Transverse colon (tissue), 4 donors: ENCODE data around the gene CATSPER1. TPM values are rescaled to one million over a fixed set of nuclear protein-coding genes. Genes with fewer than 3 reads are reported as not detected.

Experiments used
- DNase-seq: peaks from one replicate; pipeline ENCODE4 v3.0.0-alpha.2; 2019
- H3K27ac ChIP-seq, 4 donors: fragments of 200-600 bp; sonication (generic); 2 replicates each; pipeline ENCODE4 v1.5.1; 2016 to 2018; ENCODE audit warnings: inconsistent platforms in 4 of 4
- H3K27me3 ChIP-seq: fragments of 200-600 bp; sonication (generic); 2 replicates; pipeline ENCODE4 v1.5.1; 2017; ENCODE audit warnings: inconsistent platforms
- H3K36me3 ChIP-seq, 4 donors: fragments of 200-600 bp; sonication (generic); 2 replicates each; pipeline ENCODE4 v1.5.1; 2017 to 2019; ENCODE audit warnings: inconsistent platforms in 4 of 4
- H3K4me1 ChIP-seq, 4 donors: fragments of 200-600 bp; sonication (generic); 2 replicates each; pipeline ENCODE4 v1.5.1; 2017 to 2020; ENCODE audit warnings: inconsistent platforms in 4 of 4
- H3K4me3 ChIP-seq, 4 donors: fragments of 200-600 bp; sonication (generic); 1 replicate in 1 of 4; 2 replicates in 3 of 4; pipeline versions ENCODE4 v1.5.1 to v1.6.1; 2017 to 2019; ENCODE audit warnings: inconsistent platforms in 4 of 4
- H3K9me3 ChIP-seq, 2 donors: fragments of 200-600 bp; sonication (generic); 2 replicates each; pipeline ENCODE4 v1.5.1; 2017 to 2019; ENCODE audit warnings: inconsistent platforms in 2 of 2
- EP300 ChIP-seq: sonication (generic); formaldehyde crosslinking; IDR thresholded peaks from one replicate; pipeline ENCODE4 v1.6.1; 2017; ENCODE audit warnings: antibody characterized with exemption, low read depth
- POLR2A ChIP-seq: fragments of 450-650 bp; IDR thresholded peaks from one replicate; pipeline ENCODE4 v1.6.1; 2016; ENCODE audit warnings: antibody characterized with exemption, mild to moderate bottlenecking, moderate library complexity
- POLR2AphosphoS5 ChIP-seq, 3 donors: sonication (generic); formaldehyde crosslinking; IDR thresholded peaks; one replicate each; pipeline ENCODE4 v1.6.1; 2016; ENCODE audit warnings: antibody characterized with exemption in 3 of 3
- whole genome bisulfite sequencing, 2 donors: methylation state at CpG; one replicate each; pipeline ENCODE4 v1.1.5; 2018; ENCODE audit warnings: low coverage in 1 of 2; 5-methylcytosine and 5-hydroxymethylcytosine counted together
- in situ Hi-C, 4 donors: fragments of 200-750 bp; cut with MboI; loops; one replicate each; pipeline versions ENCODE4 v1.15.0 to v1.15.1; 2017; ENCODE audit warnings: low sequenced_read_pairs in 3 of 4, low pct_ligation_motif_present in 1 of 4, low pct_unique_long_range_greater_than_20kb in 1 of 4
- intact Hi-C: fragments of 100-400 bp; cut with DNase I; formaldehyde crosslinking; loops from one replicate; pipeline ENCODE4 v1.15.1; 2023; ENCODE audit warnings: low total_unique reads
- total RNA-seq, 4 donors: library from RNA; depleted of rRNA; stranded (reverse); fragments of >200 nt; gene quantifications; one replicate each; pipeline ENCODE4 v1.1.0, GENCODE V29; 2016
- TF ChIP-seq, protein P1 (sequence below), 5 experiments: fragments of 200-600 bp in 3 of 5; fragments of 450-650 bp in 2 of 5; sonication (generic) in 3 of 5; IDR thresholded peaks; 1 replicate in 2 of 5; 2 replicates in 3 of 5; pipeline ENCODE4 v1.5.1; 2016 to 2017; ENCODE audit warnings: antibody characterized with exemption in 5 of 5, inconsistent platforms in 3 of 5, mild to moderate bottlenecking in 2 of 5, moderate library complexity in 1 of 5

Gene CATSPER1
- total RNA-seq, 4 donors from 2014 or later: not detected

DNA sequence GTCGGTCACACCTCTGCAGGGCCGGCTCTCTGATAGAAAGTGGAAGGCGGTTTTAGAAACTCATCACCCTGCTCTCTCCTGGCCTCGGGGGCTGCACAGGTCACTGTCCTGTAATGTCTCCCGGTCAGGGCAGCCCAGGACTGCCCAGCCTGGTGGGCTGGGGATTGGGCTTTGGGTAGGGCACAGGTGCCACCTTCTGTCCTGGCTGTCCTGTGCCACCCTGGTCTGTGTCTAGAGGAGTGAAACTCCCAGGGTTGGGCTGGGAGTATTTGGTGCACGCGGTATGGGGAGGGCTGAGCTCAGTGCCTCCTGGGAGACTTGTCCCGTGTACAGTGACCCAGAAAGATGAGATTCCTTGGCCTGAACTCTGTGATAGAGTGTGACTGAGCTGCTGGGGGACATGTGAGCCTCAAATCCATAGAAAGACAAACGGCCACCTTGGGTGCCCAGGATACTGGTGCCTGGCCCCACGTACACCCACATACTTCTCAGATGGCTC, 47.0 kb downstream of the CATSPER1 start:
- TF ChIP-seq, protein P1, sequence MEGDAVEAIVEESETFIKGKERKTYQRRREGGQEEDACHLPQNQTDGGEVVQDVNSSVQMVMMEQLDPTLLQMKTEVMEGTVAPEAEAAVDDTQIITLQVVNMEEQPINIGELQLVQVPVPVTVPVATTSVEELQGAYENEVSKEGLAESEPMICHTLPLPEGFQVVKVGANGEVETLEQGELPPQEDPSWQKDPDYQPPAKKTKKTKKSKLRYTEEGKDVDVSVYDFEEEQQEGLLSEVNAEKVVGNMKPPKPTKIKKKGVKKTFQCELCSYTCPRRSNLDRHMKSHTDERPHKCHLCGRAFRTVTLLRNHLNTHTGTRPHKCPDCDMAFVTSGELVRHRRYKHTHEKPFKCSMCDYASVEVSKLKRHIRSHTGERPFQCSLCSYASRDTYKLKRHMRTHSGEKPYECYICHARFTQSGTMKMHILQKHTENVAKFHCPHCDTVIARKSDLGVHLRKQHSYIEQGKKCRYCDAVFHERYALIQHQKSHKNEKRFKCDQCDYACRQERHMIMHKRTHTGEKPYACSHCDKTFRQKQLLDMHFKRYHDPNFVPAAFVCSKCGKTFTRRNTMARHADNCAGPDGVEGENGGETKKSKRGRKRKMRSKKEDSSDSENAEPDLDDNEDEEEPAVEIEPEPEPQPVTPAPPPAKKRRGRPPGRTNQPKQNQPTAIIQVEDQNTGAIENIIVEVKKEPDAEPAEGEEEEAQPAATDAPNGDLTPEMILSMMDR (IDR thresholded peaks at IDR 0.05): no peak
- TF ChIP-seq POLR2AphosphoS5 (IDR thresholded peaks at IDR 0.05): no peak
- TF ChIP-seq EP300: no peak
- no peak for TF ChIP-seq POLR2A
- H3K27me3 ChIP-seq: no peaks in the 10 kb centered on the region
- 93% methylated on average over 10 of the region's 10 CpGs; no CpG with 5 or more reads in 1 of the 2 donors for WGBS, 2 donors
- in situ Hi-C loops (loop anchor here (25.0 kb wide), 3 partner anchors 92 to 292 kb away; partner anchors contain the start of genes CCDC85B (in 2 of the 4), CTSW (in 2 of the 4), FIBP (in 2 of the 4) and KAT5 (in 2 of the 4)), intact Hi-C loops (no loop called here)
- peaks cover 0 to 16% (median 7%) of the 10 kb centered on the region in 4 donors for H3K36me3 ChIP-seq
- no peak for DNase-seq
- no peaks in the 10 kb centered on the region for H3K9me3 ChIP-seq
- no peaks in the 10 kb centered on the region for H3K4me1 ChIP-seq
- H3K4me3 ChIP-seq: no peak overlapping the region
- H3K27ac ChIP-seq: no peak overlapping the region

DNA sequence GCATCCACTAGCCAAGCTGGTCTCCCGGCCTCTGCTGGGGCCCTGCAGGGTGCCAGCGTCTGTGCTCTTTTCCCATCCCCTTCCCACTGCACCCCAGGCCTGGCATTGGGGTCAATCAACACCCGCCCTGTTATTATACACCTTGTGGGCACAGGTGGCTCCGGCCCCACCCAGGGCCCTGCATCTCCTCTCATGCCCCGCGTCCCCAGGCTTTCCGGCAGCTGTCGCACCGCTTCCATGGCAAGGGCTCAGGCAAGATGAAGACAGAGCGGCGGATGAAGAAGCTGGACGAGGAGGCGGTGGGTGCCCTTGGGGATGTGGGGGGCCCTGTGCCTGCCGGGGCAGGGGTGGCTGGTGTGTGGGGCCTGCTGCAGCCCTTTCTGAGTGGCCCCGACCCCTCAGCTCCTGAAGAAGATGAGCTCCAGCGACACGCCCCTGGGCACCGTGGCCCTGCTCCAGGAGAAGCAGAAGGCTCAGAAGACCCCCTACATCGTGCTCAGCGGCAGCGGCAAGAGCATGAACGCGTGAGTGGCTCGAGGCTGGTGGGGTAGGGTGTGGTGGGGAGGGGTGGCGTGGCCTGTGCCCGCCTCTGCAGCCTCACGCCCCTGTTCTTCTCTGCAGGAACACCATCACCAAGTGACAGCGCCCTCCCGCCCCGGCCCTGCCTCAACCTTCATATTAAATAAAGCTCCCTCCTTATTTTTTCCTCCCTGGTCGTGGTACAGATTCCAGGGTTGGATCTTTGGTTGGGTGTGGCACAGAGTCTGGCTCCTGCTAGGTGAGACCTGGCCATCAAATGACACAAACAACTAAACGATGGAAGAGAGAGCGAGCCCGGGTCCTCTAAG, 47.7 kb downstream of the CATSPER1 start:
- in situ Hi-C loops: loop anchor here (25.0 kb wide), 3 partner anchors 91 to 291 kb away; partner anchors contain the start of genes CCDC85B (in 2 of the 4), CTSW (in 2 of the 4), FIBP (in 2 of the 4) and KAT5 (in 2 of the 4)
- Histone ChIP-seq H3K36me3 (peaks cover 0 to 19% (median 7%) of the 10 kb centered on the region in 4 donors), H3K27ac (no peak overlapping the region), H3K4me3 (no peak overlapping the region), H3K27me3 (no peaks in the 10 kb centered on the region), H3K4me1 (no peaks in the 10 kb centered on the region), H3K9me3 (no peaks in the 10 kb centered on the region)
- DNase-seq: no peak
- intact Hi-C loops: no loop called here
- TF ChIP-seq, protein P1 (IDR thresholded peaks at IDR 0.05): no peak
- no peak for TF ChIP-seq POLR2AphosphoS5 (IDR thresholded peaks at IDR 0.05)
- 85 to 91% methylated on average over 4 to 34 of the region's 34 CpGs for WGBS, 2 donors

DNA sequence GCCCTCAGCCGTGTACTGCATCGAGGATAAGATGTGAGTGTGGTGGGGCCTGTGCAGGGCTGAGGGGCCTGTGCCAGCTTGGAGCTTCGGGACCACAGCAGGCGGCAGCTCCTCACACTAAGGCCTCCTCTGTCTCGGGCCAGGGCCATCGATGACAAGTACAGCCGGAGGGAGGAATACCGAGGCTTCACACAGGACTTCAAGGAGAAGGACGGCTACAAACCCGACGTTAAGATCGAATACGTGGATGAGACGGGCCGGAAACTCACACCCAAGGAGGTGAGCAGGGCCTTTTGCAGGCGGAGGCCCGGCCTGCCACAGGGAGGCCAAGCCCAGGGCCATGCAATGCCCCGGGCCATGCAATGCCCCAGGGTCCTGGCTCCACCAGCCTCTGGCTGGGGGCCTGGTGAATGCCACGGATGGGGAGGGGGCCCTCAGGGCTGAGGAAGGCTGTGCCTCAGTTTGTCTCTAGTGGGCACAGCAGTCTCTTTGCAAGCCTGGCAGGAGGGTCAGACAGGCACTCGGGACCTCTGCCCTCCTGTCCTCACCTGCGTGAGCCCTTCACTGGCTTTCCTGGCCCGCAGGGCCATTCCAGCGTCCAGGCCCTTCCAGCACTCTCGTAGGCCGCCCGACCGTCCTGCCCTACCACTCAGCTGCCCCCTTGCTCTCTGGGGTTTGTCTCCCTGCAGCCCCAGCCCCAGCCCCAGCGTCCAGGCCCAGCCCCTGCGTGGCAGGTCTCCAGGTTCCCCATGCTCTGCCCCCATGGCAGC, 48.5 kb downstream of the CATSPER1 start:
- H3K4me3 ChIP-seq: no peak overlapping the region
- 90 to 92% methylated on average over 5 to 29 of the region's 29 CpGs for WGBS, 2 donors
- TF ChIP-seq, protein P1 (IDR thresholded peaks at IDR 0.05): no peak
- TF ChIP-seq POLR2A (no peak), EP300 (no peak), POLR2AphosphoS5 (IDR thresholded peaks at IDR 0.05) (no peak)
- intact Hi-C loops (no loop called here), in situ Hi-C loops (loop anchor here (25.0 kb wide), 3 partner anchors 91 to 291 kb away; partner anchors contain the start of genes CCDC85B (in 2 of the 4), CTSW (in 2 of the 4), FIBP (in 2 of the 4) and KAT5 (in 2 of the 4))
- no peaks in the 10 kb centered on the region for H3K9me3 ChIP-seq
- H3K27me3 ChIP-seq: no peaks in the 10 kb centered on the region
- no peak for DNase-seq
- H3K4me1 ChIP-seq: no peaks in the 10 kb centered on the region
- no peak overlapping the region for H3K27ac ChIP-seq
- H3K36me3 ChIP-seq: peaks cover 0 to 24% (median 7%) of the 10 kb centered on the region in 4 donors
